DMS53 (cell line): ENCODE measurements around the gene CDKN2B.

Experiments
- DNase-seq: peaks from one replicate; lab custom pipeline; 2025; lab: John Stamatoyannopoulos, UW

The CDKN2B gene

GRCh38 chr9:22033012-22033630, 24.0 kb upstream of the CDKN2B start:
- DNase-seq, result no peak

GRCh38 chr9:22031655-22032411, 22.7 kb upstream of the CDKN2B start:
- no peak for DNase-seq

- peak; percentile 60 for DNase-seq
Measured at GRCh38 chr9:22030101-22030598, 21.0 kb upstream of the CDKN2B start.

GRCh38 chr9:22029231-22029630, 20.1 kb upstream of the CDKN2B start:
- no peak for DNase-seq

GRCh38 chr9:22028394-22028793, 19.3 kb upstream of the CDKN2B start:
- no peak for DNase-seq

- no peak for DNase-seq
Measured at GRCh38 chr9:22026696-22027095, 17.6 kb upstream of the CDKN2B start.

- DNase-seq, result no peak
Measured at GRCh38 chr9:22022396-22022795, 13.3 kb upstream of the CDKN2B start.

- no peak for DNase-seq
Measured at GRCh38 chr9:22010866-22011625, 1.9 kb upstream of the CDKN2B start.

- DNase-seq, result no peak
Measured at GRCh38 chr9:22009506-22009867, 382 bp upstream of the CDKN2B start.

- DNase-seq, result no peak
Measured at GRCh38 chr9:22008384-22008716, 755 bp downstream of the CDKN2B start.

- no peak for DNase-seq
Measured at GRCh38 chr9:22005702-22006606, 3.2 kb downstream of the CDKN2B start.

- DNase-seq, result no peak
Measured at GRCh38 chr9:22005021-22005701, 3.9 kb downstream of the CDKN2B start.

GRCh38 chr9:22002038-22002437, 7.1 kb downstream of the CDKN2B start:
- DNase-seq, result no peak

- no peak for DNase-seq
Measured at GRCh38 chr9:21998026-21998425, 11.1 kb downstream of the CDKN2B start.

- no peak for DNase-seq
Measured at GRCh38 chr9:21997480-21997879, 11.6 kb downstream of the CDKN2B start.

GRCh38 chr9:21996858-21997257, 12.2 kb downstream of the CDKN2B start:
- peak; percentile 11 for DNase-seq

GRCh38 chr9:21996438-21996837, 12.7 kb downstream of the CDKN2B start:
- peak; percentile 29 for DNase-seq

- peak; percentile 78 for DNase-seq
Measured at GRCh38 chr9:21995666-21996398, 13.3 kb downstream of the CDKN2B start.

GRCh38 chr9:21995006-21995665, 14.0 kb downstream of the CDKN2B start:
- peak; percentile 89 for DNase-seq

GRCh38 chr9:21994556-21995005, 14.5 kb downstream of the CDKN2B start, which contains the start of gene CDKN2B-AS1:
TSS of gene CDKN2B-AS1 (plus strand) at chr9:21994791.
- peak; percentile 87 for DNase-seq
